GM19193 (cell line): Measurements from ENCODE around the gene PCDHGB4.
"Not testable (repeated sequence)": the region's sequence is repeated elsewhere in the genome, so short reads cannot be mapped to it uniquely, and the experiment has no call there.

Experiments
- POLR2A ChIP-seq: IDR thresholded peaks from 4 replicates; pipeline ENCODE4 v1.6.1; 2011; ENCODE audit not compliant: insufficient read depth, insufficient read length; ENCODE audit errors: extremely low read depth

Gene PCDHGB4

DNA sequence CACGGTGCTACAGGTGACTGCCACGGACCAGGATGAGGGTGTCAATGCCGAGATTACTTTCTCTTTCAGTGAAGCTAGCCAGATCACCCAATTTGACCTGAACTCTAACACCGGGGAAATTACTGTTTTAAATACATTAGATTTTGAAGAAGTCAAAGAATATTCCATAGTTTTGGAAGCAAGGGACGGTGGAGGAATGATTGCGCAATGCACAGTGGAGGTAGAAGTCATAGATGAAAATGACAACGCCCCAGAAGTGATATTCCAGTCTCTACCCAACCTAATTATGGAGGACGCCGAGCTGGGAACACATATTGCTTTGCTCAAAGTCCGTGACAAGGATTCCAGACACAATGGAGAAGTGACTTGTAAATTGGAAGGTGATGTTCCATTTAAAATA, 1.2 kb downstream of the PCDHGB4 start:
- TF ChIP-seq POLR2A: no peak

DNA sequence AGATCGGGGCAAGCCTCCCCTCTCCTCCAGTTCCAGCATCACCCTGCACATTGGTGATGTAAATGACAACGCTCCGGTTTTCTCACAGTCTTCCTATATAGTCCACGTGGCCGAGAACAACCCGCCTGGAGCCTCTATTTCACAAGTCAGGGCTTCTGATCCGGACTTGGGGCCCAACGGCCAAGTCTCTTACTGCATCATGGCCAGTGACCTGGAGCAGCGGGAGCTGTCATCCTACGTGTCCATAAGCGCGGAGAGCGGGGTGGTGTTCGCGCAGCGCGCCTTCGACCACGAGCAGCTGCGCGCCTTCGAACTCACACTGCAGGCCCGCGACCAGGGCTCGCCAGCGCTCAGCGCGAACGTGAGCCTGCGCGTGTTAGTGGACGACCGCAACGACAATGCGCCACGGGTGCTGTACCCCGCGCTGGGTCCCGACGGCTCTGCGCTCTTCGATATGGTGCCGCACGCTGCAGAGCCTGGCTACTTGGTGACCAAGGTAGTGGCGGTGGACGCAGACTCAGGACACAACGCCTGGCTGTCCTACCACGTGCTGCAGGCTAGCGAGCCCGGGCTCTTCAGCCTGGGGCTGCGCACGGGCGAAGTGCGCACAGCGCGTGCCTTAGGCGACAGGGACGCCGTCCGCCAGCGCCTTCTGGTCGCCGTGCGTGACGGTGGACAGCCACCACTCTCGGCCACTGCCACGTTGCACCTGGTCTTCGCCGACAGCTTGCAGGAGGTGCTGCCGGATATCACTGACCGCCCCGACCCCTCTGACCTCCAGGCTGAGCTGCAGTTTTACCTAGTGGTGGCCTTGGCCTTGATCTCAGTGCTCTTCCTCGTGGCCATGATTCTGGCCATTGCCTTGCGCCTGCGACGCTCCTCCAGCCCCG, 1.9 kb downstream of the PCDHGB4 start:
- TF ChIP-seq POLR2A: no peak

DNA sequence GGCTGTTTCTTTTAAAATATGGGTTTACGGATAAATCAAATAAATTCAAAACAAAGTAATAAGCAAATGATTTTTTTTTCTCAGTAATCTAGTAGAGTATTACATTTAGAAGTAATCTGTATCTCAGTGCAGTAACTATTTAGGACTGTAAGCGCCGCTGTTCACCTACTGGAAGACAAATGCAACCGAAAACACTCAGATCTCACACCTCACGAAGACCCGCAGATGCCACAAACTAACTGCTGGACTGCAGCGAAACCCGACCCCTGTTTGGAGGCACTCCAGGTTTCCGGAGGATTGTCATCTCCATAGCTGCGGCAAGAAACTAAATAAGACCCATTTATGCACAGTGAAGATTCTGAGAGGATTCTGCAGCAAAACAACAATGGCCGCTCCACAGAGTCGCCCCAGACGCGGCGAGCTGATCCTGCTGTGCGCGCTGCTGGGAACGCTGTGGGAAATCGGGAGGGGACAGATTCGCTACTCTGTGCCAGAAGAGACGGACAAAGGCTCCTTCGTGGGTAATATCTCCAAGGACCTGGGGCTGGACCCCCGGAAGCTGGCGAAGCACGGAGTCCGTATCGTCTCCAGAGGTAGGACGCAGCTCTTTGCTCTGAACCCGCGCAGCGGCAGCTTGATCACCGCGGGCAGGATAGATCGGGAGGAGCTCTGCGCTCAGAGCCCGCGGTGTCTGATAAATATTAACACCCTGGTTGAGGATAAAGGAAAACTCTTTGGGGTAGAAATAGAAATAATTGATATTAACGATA, 5.1 kb downstream of the PCDHGB4 start, which contains the start of gene PCDHGA8:
TSS of gene PCDHGA8 (plus strand) at position 205 of the 770 bp plus-strand sequence. CDS start at position 386, 181 bp downstream.
- no peak for TF ChIP-seq POLR2A

DNA sequence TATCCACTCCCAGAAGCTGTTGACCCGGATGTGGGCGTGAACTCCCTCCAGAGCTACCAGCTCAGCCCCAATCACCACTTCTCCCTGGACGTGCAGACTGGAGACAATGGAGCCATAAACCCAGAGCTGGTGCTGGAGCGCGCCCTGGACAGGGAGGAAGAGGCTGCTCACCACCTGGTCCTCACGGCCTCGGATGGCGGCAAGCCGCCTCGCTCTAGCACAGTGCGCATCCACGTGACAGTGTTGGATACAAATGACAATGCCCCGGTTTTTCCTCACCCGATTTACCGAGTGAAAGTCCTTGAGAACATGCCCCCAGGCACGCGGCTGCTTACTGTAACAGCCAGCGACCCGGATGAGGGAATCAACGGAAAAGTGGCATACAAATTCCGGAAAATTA, 5.8 kb downstream of the PCDHGB4 start:
- TF ChIP-seq POLR2A: no peak

DNA sequence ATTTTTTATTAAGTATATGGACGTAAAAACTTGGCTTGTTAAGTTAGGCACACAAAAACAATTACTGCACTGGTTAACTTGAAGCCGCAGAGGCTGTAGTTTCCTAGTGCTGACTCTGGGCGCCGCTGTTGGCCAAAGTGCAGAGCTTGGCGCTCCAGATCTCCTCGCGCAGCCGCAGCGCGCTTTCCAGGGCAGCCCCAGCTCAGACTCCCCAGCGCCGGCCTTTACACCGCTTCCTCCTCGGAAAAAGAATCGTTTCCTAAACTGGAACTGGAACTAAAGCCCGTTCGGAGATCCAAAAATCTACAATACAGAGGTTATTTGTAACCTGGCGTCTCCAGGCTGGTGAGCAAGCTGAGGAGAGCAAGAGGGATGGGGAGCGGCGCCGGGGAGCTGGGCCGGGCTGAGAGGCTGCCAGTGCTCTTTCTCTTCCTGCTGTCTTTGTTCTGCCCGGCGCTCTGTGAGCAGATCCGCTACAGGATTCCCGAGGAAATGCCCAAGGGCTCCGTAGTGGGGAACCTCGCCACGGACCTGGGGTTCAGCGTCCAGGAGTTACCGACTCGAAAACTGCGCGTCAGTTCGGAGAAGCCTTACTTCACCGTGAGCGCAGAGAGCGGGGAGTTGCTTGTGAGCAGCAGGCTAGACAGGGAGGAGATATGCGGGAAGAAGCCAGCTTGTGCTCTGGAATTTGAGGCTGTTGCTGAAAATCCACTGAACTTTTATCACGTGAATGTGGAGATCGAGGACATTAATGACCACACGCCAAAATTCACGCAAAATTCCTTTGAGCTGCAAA, 10.5 kb downstream of the PCDHGB4 start, which contains the start of gene PCDHGB5:
TSS of gene PCDHGB5 (plus strand) at position 192 of the 796 bp plus-strand sequence. CDS start at position 373, 181 bp downstream.
- TF ChIP-seq POLR2A: not testable (repeated sequence)

DNA sequence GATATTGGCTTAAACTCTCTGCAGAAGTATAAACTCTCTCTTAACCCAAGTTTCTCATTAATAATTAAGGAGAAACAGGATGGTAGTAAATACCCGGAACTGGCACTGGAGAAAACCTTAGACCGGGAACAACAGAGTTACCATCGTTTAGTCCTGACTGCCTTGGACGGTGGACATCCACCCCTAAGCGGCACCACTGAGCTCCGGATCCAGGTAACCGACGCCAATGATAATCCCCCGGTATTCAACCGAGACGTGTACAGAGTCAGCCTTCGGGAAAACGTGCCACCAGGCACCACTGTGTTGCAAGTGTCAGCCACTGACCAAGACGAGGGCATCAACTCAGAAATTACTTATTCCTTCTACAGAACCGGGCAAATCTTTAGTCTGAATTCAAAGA, 11.1 kb downstream of the PCDHGB4 start:
- no peak for TF ChIP-seq POLR2A

DNA sequence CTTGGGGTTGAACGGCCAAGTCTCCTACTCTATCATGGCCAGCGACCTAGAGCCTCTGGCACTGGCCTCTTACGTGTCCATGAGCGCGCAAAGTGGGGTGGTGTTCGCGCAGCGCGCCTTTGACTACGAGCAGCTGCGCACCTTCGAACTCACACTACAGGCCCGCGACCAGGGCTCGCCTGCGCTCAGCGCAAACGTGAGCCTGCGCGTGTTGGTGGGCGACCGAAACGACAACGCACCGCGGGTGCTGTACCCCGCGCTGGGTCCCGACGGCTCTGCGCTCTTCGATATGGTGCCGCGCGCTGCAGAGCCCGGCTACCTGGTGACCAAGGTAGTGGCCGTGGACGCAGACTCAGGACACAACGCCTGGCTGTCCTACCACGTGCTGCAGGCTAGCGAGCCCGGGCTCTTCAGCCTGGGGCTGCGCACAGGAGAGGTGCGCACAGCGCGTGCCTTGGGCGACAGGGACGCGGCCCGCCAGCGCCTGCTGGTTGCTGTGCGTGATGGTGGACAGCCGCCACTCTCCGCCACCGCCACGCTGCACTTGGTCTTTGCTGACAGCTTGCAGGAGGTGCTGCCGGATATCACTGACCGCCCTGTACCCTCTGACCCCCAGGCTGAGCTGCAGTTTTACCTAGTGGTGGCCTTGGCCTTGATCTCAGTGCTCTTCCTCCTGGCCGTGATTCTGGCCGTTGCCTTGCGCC, 12.2 kb downstream of the PCDHGB4 start:
- TF ChIP-seq POLR2A: no peak

DNA sequence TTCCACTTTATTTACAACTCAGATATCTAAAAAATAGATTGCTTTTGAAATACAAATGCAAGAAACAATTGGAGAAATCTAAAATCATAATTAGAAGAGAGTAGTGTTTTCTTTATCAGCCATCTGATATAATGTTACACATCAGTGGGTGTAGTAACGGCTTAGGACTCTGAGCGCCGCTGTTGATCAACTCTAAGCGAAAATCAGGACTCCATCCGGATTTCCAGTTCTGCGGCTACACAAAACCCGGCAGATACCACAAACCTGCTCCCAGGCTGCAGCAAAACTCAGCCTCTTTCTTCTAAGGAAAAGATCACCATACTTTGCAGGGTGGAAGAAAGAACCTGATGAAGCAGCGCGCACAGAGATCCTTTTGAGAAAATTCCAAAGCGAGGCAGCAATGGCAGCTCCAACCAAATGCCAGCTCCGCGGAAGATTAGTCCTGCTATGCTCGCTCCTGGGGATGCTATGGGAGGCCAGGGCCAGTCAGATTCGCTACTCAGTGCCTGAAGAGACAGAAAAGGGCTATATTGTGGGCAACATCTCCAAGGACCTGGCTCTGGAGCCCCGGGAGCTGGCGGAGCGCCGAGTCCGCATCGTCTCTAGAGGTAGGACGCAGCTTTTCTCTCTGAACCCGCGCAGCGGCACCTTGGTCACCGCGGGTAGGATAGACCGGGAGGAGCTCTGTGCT, 15.2 kb downstream of the PCDHGB4 start, which contains the start of gene PCDHGA9:
TSS of gene PCDHGA9 (plus strand) at position 226 of the 691 bp plus-strand sequence. CDS start at position 401, 175 bp downstream.
- TF ChIP-seq POLR2A: no peak

DNA sequence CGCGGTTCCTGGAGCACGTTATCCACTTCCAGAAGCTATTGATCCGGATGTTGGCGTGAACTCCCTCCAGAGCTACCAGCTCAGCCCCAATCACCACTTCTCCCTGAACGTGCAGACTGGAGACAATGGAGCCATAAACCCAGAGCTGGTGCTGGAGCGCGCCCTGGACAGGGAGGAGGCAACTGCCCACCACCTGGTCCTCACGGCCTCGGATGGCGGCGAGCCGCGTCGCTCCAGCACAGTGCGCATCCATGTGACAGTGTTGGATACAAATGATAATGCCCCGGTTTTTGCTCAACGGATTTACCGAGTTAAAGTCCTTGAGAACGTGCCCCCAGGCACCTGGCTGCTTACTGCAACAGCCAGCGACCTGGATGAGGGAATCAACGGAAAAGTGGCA, 15.9 kb downstream of the PCDHGB4 start:
- no peak for TF ChIP-seq POLR2A

DNA sequence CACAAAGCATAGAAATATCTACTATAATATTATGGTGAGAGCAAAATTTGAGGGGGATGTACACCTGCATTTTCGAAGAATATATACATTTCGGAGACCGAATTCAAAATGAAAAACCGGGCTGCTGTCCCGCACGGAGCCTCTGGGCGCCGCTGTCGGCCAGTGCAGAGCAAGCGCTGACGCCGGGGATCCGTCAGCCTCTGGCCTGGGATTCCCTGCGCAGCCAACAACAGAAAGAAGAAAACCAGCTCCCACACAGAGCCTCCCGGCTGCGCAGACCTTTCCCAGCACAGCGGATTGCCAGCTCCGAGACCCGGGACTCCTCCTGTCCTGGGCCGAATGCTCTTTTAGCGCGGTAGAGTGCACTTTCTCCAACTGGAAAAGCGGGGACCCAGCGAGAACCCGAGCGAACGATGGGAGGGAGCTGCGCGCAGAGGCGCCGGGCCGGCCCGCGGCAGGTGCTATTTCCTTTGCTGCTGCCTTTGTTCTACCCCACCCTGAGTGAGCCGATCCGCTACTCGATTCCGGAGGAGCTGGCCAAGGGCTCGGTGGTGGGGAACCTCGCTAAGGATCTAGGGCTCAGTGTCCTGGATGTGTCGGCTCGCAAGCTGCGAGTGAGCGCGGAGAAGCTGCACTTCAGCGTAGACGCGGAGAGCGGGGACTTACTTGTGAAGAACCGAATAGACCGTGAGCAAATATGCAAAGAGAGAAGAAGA, 20.4 kb downstream of the PCDHGB4 start, which contains the start of gene PCDHGB6:
TSS of gene PCDHGB6 (plus strand) at position 232 of the 716 bp plus-strand sequence. CDS start at position 414, 182 bp downstream.
- TF ChIP-seq POLR2A: not testable (repeated sequence)

DNA sequence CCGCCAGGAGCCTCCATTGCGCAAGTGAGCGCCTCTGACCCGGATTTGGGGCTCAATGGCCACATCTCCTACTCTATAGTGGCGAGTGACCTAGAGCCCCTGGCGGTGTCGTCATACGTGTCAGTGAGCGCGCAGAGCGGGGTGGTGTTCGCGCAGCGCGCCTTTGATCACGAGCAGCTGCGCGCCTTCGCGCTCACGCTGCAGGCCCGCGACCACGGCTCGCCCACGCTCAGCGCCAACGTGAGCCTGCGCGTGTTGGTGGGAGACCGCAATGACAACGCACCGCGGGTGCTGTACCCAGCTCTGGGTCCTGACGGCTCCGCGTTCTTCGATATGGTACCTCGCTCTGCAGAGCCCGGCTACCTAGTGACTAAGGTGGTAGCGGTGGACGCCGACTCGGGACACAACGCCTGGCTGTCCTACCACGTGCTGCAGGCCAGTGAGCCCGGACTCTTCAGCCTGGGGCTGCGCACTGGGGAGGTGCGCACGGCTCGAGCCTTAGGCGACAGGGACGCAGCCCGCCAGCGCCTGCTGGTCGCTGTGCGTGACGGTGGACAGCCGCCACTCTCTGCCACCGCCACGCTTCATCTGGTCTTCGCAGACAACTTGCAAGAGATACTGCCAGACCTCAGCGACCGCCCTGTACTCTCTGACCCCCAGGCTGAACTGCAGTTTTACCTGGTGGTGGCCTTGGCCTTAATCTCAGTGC, 22.3 kb downstream of the PCDHGB4 start:
- no peak for TF ChIP-seq POLR2A

DNA sequence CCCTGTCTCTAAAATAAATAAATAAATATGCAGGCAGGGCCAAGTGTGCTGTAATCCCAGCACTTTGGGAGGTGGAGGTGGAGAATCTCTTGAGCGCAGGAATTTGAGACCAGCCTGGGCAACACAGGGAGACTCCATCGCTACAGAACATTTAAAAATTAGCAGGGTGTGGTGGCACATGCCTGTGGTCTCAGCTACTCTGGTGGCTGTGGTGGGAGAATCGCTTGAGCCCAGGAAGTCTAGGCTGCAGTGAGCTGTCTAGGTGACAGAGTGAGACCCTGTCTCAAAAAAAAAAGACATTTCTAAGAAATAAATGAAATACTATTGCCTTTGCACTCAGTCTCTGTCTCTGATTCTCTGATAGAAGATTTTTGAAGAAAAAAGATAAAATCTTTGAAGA, 24.1 kb downstream of the PCDHGB4 start:
- no peak for TF ChIP-seq POLR2A
